HG03064 (cell line): ENCODE data around the gene FBXL15.

Experiments used
- ATAC-seq: cut with Tn5 transposase; IDR thresholded peaks from one replicate; pipeline ENCODE4 v1.9.1; 2021; ENCODE audit warnings: low read depth; ENCODE audit not compliant: unreplicated experiment

FBXL15 gene, protein sequence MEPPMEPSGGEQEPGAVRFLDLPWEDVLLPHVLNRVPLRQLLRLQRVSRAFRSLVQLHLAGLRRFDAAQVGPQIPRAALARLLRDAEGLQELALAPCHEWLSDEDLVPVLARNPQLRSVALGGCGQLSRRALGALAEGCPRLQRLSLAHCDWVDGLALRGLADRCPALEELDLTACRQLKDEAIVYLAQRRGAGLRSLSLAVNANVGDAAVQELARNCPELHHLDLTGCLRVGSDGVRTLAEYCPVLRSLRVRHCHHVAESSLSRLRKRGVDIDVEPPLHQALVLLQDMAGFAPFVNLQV

DNA sequence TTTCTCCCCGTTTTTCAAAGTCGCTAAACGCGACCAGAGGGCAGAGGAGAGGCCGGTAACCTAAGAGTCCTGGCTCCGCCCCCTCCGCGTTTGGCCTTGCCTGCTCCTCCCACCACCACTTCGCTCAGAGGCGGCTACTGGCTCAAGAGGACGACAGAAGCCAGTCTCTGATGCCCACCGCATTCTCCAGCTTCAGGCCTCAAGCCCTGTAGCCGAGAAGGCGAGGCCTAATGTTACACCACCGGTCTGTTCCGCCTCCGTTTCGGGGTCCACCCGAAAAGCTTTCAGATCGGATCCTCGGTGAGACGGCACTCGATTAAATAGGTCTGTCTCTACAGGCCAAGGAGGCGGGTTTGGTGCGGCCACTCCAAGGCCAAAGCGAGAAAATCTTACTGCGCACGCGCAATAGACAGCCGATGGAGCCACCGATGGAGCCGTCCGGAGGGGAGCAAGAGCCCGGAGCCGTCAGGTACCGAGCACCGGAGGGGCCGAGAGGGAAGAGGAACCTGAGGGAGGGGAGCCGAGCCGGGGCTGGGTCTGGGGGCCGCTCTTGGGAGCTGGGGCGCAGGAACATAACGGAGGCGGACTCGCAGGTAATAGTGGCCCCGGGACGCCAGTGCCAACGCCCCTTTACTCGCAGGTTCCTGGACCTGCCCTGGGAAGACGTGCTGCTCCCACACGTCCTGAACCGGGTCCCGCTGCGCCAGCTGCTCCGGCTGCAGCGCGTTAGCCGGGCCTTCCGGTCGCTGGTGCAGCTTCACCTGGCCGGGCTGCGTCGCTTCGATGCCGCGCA is at the start of gene FBXL15:
Gene FBXL15, plus strand, starts transcription at position 123 of the 793 bp plus-strand sequence. Its CDS starts 294 bp downstream, at position 417.
- ATAC-seq: peak; percentile 44

DNA sequence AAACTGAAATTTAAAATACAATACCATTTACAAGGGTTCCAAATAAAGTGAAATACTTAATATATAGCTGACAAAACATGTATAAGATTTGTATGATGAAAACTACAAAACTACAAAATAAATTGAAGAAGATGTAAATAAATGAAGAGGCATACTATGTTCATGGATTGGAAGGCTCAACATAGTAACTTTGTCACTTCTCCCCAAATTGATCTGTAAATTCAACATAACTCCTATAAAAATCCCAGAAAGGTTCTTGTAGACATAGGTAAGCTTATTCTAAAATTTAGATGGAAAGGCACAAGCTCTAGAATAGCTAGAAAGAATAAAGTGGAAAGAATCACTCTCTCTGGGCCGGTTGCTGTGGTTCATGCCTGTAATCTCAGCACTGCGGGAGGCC is 49.3 kb upstream of the FBXL15 start:
- no peak for ATAC-seq

DNA sequence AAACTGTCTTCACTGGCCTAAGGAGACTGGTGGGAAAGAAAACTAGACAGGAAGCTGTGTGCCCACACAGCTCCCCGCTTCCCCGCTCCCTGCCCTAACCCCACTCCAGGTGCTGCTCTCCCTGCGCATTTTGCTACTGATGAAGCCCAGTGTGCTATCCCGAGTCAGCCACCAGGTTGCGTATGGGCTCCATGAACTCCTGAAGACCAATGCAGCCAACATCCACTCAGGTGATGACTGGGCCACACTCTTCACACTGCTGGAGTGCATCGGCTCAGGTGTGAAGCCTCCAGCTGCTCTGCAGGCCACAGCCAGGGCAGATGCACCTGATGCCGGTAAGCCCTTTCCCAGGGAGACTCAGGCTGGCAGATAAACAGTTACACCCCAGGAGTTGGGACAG is 45.4 kb upstream of the FBXL15 start:
- no peak for ATAC-seq

DNA sequence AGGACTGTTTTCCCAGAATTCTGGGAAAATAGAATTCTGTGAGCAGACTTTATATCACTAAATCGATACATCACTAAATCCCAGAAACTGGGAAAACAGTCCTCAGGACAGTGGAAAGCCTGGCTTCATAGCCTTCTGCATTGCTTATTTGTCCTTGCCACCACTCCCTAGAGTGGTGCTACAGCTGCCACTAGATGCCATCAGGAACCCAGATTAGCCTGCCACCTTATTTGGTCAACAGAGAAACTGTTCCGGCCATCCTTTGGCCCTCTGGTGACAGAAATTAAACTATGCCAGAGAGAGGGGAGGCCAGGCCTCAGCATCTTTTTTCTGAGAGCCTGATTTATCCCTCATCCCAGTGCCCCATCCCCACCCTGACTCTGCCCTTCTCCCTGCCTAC is 44.8 kb upstream of the FBXL15 start:
- ATAC-seq: no peak

DNA sequence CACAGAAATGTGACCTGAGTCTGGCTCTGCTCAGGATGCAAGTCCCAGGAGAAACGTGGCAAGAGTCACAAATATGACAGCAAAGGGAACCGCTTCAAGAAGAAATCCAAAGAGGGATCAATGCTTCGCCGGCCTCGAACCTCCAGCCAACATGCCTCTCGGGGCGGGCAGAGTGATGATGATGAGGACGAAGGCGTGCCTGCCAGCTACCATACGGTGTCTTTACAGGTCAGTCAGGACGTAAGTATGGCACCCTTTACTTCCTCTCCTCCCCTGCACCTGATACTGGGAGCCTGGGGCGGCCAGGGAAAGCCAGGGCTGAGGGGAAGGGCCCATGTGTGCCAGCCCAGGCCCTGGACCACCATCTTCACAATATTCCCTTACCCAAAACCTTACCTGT is 43.7 kb upstream of the FBXL15 start:
- no peak for ATAC-seq

DNA sequence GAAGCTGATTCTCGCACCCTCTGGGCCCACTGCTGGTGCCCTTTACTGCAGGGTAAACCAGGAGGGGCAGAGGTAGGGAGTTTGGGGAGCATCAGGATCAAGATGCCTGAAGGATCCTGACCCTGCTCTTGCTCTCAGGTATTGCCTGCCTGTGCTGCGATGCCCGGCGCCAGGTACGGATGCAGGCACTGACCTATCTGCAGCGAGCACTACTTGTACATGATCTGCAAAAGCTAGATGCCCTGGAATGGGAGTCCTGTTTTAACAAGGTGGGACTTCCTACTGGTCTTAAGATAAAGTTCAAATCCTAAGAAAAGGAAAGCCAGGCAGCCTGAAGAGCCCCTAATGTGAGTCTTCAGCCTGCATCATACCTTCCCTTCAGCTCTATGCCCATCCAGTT is 41.3 kb upstream of the FBXL15 start:
- ATAC-seq: no peak

DNA sequence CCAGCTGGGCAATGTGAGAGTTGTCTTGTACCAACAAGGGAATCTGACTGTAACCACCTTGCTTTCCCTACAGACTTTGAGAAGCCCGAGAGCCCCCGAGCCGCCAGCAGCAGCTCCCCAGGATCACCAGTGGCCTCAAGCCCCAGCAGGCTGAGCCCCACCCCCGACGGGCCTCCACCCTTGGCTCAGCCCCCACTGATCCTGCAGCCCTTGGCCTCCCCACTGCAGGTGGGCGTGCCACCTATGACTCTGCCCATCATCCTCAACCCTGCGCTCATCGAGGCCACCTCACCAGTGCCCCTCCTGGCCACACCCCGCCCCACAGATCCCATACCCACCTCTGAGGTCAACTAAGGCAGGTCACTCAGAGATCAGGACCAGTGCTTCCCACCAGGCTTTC is 38.7 kb upstream of the FBXL15 start:
- ATAC-seq: no peak

DNA sequence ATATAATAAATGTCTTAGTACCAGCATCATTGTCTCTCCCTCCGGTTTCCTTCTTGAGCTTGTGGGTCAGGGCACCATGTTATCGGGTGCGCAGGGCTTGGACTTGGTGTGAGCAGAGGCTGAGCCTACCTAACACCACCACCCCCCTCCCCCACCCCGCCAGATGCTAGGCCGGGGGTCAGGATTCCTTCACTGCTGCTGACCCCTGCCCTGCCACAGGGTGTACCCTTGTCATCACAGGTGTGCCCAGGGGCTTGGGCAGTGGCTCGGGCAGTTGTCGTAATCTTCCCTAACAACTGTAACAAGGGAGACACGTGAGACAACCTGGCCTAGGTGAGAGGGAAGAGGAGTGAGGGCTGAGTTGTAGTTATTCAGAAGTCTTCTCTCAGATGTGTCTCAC is 37.8 kb upstream of the FBXL15 start:
- no peak for ATAC-seq

DNA sequence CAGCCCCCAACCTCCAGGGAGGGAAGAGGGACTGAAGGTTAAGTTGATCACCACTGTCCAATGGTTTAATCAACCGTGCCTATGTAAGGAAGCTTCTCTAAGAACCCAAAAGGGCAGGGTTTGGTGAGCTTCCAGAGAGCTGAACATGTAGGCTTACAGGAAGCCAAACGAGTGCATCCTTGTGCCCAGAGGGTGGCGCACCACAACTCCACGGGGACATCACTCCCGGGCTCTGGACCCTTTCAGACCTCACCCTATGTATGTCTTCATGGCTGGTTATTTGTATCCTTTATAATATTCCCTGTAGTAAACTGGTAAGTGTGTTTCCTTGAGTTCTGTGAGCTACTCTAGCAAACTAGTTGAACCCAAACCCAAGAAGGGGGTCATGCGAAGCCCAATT is 36.6 kb upstream of the FBXL15 start:
- ATAC-seq: no peak

DNA sequence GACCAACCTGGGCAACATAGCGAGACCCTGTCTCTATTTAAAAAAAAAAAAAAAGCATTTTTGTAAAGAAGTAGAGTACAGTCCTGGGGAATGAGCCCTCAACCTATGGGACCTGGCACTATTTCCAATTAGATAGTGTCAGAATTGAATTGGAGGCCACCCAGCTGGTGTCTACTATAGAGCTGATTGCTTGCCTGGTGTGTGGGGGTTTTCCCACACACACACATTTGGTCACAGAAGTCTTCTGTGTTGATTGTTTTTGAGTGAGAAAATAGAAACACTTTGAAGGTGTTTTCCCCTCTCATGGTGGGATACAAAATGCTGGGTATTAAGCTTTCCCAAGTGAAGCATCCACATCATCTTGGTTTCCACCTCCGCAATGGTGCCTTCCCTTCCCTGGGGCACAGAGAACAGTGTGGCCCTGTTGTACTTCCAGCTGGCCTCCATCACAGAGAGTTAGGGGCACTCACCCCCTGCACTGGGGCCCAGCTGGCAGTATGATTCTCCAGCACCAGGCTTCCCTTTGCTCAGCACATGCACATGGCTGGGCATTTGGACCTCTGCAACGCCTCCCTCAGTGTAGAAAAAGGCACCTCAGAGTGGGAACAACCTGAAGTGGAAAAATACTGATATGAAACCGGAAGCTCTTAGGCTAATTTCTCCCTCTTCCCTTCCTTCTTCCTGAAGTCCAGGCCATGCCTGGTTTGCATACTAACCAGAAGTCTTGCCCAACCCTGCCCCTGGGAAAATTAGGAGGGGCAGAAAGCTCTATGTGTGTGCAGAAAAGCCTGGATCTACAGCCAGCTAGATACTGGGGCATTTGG is 35.8 kb upstream of the FBXL15 start:
- ATAC-seq: no peak

DNA sequence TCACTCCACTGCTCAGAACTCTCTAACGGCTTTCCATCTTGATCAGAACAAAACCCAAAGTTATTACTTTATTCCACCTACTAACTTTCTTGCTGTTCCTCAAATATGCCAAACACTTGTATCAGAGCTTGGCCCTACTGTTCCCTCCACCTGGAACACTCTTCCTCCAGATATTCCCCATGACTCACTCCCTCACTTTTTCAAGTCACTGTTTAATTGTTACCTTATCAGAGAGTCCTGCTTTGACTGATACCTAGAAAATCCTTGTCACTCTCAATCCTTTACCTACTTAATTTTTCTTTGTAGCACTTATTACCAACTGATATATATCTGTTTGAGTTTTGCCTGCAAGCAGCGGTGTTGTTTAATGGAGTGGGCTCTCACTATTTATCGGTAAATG is 30.7 kb upstream of the FBXL15 start:
- ATAC-seq: no peak

DNA sequence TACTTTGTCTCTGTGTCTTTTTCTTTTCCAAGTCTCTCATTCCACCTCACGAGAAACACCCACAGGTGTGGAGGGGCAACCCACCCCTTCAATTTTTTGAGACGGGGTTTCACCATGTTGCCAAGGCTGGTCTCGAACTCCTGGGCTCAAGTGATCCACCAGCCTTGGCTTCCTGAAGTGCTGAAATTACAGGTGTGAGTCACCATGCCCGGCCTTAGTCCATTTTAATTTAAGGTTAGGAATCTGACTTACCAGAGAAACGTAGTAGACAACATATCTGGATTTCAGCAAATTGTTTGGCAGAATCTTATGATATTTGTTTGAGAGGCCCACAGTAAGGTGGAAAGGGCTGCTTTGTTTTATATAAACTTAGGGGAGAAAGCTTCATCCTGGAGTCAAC is 28.3 kb upstream of the FBXL15 start:
- no peak for ATAC-seq

DNA sequence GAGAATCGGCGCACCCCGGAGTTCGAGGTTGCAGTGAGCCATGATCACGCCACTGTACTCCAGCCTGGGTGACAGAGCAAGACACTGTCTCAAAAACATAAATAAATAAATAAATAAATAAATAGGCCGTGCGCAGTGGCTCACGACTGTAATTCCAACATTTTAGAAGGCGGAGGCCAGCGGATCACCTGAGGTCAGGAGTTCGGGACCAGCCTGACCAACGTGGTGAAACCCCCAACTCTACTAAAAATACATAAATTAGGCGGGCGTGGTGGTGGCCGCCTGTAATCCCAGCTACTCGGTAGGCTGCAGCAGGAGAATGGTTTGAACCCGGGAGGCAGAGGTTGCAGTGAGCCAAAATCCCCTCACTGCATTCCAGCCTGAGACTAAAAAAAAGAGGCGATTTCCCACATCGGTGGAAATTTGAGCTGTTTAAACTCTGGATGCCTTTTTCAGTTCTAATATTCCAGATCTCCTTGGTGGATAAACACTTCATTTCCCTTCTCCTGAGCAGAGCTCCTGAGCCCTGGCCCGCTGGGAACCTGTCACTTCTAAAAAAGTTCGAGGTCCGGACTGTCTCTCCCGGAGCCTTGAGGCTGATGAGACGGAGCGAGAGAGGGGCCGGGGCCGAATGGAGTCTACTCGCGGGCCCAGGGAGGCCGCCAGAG is 27.1 kb upstream of the FBXL15 start:
- ATAC-seq: no peak

DNA sequence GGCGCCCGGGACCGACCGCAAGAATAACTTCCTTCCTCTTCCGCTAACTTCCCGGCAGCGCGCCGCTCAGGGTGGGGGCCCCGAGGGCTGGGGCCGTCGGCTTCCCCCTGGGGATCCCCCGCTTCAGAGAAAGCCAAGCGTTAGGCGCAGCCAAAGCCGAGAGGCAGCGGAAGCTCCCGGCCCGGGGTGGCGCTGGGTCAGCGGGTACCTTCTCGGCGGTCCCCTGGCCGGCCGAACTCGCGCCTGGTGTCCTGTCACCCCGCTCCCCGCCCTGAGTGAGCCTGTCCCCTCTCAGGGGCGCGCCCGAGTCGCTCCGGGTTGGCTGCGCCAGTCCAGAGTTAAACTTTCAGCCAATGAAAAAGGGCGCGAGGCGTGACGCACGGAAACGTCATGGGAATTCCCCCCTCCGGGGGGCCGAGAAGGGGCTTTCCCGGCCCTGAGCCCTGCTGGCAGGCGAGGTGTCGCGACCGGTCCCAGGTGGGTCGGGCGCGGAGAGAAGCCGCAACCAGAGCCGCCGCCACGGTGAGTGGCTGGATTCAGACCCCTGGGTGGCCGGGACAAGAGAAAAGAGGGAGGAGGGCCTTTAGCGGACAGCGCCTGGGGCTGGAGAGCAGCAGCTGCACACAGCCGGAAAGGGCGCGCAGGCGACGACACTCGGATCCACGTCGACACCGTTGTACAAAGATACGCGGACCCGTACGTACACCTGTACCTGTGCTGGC is 26.4 kb upstream of the FBXL15 start:
- peak; percentile 76 for ATAC-seq

DNA sequence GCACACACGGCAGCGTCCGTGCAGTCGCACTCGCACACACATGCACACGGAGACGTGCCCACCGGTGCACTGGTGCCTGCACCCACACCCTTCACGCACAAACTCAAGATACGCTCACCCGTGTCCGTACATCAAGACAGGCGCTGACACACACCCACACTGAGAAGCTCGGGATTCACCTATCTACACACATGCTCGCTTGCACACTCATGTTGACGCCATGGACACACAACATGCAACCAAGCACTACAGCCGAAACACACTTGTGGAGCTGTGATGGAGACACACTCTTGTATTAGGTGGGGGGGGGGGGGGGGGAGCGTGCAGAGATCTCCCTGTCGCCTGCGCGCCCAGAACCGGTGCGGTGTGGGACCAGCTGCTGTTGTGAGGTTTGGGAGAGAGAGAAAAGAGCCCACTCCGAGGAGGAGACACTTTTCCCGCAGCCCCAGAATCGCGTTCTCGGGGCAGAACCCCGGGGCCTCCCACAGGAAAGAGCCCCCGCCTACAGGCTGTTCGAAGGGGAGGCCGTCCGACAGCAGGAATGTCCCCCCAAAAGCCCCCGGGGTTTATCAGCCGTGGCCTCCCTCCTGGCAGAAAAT is 25.7 kb upstream of the FBXL15 start:
- no peak for ATAC-seq

DNA sequence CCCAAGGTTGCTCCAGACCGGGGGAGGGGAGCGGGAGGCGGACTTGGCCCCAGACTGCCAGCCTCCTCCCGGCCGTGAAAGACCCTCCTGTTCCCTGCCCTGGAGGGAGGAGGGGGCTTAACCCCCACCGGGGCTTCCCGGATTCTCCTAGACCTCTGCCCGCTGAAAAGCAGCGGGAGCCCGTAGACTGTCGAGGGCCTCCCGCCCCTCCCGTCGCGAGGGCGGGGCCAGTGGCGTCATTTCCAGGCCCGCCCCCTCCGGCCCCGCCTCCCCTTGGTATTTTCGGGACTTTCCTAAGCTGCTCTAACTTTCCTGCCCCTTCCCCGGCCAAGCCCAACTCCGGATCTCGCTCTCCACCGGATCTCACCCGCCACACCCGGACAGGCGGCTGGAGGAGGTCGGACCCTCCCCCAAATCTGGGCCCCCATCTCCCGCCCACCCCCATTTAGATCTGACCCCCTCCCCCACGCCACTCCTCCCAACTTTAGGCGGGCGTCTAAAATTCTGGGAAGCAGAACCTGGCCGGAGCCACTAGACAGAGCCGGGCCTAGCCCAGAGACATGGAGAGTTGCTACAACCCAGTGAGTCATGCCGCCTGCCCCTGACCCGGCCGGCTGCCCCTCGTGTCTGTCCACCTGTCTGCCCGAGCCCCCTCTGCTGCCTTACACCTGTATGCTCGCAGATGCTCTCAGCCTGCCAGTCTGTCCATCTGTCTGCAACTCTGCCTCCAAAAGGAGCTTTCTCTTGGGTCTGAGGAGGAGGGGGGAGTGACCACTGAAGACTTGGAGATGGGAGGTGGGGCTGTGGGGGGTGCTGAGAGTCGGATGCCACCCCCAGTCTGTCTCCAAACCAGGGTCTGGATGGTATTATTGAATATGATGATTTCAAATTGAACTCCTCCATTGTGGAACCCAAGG is 25.0 kb upstream of the FBXL15 start, which contains the start of gene NFKB2:
Gene NFKB2, plus strand, starts transcription at position 306 of the 917 bp plus-strand sequence. Its CDS starts 255 bp downstream, at position 561.
- ATAC-seq: no peak

DNA sequence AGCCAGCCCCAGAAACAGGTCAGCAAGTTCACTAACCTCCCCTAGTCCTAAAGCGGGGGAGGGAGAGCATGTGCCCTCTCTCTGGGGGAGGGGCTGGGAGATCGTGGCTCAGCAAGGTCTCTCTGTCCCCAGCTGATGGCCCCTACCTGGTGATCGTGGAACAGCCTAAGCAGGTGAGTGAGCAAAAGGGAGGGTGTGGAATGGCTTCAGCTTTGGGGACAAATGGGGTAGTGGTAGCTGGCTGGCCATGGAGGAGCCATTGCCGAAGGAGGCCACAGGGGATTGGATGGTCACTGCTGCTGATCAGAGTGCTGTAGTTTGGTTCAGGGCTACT is 24.4 kb upstream of the FBXL15 start:
- ATAC-seq: no peak

DNA sequence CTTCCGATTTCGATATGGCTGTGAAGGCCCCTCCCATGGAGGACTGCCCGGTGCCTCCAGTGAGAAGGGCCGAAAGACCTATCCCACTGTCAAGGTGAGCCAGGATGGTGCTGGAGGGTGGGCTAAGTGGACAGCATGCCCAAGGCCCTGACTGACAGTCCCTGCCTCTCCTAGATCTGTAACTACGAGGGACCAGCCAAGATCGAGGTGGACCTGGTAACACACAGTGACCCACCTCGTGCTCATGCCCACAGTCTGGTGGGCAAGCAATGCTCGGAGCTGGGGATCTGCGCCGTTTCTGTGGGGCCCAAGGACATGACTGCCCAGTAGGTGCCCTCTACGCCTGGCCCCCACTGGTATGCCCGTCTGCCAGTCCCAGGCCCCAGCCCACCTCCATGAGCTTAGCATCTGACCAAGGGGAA is 23.9 kb upstream of the FBXL15 start:
- ATAC-seq: no peak
